SH-SY5Y (cell line): Measurements from ENCODE around the gene MRPS27.

ENCODE experiments used
- GATA2 ChIP-seq: IDR thresholded peaks from 2 replicates; pipeline ENCODE4 v1.6.1; 2011; ENCODE audit warnings: mild to moderate bottlenecking, low read depth, low read length
- GATA3 ChIP-seq: IDR thresholded peaks from 2 replicates; pipeline ENCODE4 v1.6.1; 2011; ENCODE audit warnings: low read depth, mild to moderate bottlenecking, low read length, moderate library complexity

GRCh38 chr5:72191404-72191803, 128.6 kb downstream of the MRPS27 start:
- TF ChIP-seq GATA2 = no peak
- TF ChIP-seq GATA3 = no peak
